GM21423 (cell line): Measurements from ENCODE around the gene SASH1.

Experiments used
- ATAC-seq: cut with Tn5 transposase; IDR thresholded peaks from one replicate; pipeline ENCODE4 v1.9.1; 2021; ENCODE audit warnings: mild to moderate bottlenecking, moderate library complexity; ENCODE audit not compliant: unreplicated experiment

SASH1 gene

DNA sequence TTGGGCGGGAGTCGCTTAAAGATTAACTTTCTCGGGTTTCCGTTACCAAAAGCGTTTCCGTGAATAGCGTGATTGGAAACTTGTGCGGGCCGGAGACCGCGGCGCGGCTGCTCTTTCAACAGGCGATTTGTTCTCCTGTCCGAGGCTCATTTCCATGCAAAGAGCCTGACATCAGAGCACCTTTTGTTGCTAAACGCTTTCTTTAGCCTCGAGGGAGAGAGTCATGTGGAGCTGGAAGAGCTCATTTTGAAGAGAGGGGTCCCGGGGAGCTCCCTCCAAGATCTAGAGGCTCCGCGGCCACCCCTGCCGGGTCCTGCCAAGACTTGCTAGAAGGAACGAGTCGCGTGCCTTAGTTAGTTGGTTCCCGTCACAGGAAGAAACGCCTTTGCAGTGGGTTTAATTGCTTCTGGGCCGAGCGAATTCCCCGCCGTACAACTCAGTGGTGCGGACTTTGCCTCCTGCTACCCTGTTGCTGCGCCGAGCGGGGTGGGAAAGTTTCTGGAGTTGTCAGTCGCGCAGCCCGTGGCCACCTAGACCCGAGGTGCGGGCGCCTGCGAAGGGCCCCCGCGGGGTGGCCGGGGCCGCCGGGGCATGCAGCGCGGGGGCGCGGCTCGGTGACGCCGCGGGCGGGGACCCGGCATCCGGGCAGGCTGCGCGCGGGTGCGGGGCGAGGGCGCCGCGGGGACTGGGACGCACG lies at the start of gene SASH1:
Gene SASH1 (plus strand): TSS at position 489 of the 697 bp plus-strand sequence. CDS start 230 bp downstream, outside the sequence.
- peak; percentile 77 for ATAC-seq

DNA sequence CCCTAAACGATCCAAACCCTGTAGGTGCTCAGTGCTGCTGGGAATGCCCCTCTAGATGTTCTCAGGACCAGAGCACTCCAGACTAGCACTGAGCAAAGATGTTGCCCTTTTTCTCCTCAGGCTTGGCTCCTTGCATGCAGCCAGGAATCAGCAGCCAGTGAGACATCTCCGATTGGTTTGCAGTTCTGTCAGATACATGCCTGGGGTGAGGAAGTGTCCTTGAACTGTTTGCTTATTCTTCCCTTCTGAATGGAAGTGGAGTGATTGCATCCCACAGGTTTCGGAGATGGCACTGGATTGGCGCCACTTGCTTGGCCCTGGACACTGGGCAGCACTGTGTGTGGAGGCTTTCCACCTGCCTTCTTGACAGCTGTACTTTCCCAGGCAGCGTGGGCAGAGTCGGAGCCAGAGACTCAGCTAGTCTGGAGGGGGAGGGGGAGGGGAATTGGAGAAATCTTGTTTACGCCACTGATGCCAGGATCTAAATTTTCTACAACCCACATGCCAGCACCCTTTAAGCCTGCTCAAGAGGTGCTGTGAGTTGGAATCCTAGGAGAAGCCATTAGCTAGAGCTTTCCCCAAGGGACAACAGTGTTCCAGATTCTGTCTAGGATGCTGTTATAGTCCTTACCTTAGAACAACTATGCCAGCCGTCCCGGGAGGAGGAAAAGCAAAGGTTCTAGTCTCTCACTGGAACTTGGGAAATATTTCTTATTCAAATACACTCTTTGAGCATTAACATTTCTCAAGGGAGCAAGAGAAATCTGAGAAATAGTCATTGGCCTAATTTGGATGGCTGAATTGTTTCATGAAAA lies 49.2 kb upstream of the SASH1 start:
- no peak for ATAC-seq

DNA sequence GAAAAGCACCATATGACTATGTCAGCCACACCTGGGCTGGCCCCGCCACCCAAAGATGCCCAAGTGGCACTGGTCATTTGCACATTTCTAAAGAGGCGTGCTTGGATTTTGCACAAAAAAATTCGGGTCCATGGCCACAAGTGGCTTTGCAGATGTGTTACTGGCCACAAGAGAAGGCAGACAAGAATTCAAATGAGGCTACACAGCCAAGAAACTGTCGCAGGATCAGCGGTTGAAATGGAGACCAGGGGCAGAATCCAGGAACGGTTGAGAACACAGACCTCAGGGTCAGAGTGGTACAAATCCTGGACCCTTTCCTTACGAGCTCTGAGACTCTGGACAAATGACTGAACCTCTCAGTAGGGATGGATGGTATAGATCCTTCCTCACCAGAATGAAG lies 48.6 kb upstream of the SASH1 start:
- no peak for ATAC-seq

DNA sequence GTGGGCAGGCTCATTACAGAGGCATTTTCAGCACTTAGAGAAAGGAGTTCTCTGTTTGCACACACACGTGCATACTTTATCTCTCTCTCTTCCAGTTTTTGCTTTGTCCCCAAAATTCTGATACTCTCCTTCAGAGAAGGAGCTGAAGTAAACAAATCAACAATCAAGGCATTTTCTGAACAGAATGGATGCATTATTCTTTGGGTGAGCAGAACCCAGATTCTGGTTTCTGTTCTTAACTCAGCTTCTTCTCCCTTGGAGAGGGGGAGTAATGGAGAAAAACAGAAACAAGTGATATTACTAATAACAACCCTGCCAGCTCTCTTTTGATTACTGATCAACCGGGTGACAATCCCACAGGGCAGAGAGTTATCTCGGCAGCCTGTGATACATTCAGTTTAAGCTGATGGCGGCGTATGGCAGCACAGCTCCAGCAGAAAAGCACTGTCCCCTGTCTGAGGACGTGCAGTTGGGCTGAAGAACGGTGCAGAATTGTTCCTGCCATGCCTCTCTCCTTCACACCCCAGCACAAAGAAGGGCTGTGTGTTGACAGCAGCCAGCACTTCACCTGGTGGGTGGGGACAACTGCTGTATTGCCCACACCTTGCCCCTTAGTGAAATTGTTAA lies 47.3 kb upstream of the SASH1 start:
- ATAC-seq = no peak

DNA sequence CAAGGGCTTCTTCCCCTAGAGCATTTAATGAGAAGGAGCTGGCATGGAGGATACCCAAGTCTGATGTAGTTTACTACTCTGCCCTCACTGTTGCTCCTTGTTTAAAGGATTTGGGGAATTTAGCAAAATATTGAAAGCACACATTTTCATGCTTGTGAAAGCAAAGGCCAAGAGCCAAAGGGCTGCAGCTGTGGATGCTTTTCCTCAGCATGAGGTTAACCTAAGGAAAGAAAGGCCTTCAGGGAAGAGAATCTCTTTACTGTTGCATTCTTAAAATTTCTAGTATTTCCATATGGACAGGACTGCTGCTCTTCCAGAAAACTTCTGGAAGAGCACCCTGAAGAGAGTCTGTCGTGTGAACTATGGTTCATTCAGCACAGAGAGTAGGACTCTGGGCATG lies 45.9 kb upstream of the SASH1 start:
- ATAC-seq = no peak

DNA sequence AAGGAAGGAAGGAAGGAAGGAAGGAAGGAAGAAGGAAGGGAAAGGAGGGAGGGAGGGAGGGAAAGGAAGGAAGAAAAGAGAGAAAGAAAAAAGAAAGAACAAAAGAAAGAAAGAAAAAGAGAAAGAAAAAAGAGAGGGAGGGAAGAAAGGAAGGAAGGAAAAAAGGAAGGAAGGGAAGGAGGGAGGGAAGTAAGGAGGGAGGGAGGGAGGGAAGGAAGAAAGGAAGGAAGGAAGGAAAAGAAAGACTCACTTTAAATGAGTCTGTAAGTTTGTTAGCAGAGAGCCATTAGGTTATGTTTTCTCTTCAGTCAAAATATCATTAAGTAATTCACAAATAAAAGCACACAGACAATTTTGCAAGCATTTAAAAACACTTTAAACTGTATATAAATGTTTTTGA lies 44.0 kb upstream of the SASH1 start:
- ATAC-seq = no peak

DNA sequence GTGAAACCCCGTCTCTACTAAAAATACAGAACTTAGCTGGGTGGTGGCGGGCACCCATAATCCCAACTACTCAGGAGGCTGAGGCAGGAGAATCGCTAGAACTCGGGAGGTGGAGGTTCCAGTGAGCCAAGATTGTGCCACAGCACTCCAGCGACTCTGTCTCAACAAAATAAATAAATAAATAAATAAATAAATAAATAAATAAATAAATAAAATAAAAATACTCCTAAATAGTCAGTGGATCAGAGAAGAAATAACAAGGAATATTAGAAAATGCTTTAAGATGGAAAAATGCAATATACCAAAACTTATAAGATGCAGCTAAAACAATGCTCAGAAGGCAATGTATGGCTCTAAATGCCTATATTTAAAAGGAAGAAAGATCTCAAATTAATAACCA lies 39.0 kb upstream of the SASH1 start:
- ATAC-seq = no peak

DNA sequence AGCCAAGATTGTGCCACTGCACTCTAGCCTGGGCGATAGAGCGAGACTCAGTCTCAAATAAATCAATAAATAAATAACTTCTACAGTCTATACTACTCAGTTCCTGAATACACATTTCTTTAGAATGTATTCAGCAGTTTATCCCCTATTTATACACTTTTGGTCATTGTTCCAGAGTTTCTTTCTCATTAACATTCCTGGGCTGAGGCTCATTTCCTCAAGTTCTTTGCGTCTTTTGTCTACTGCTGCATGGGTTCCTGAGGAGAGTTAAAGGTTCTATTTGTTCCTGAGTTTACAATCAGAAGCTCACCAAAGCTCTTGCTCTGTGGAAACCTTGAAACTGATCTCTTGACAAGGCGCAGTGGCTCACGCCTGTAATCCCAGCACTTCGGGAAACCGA lies 37.7 kb upstream of the SASH1 start:
- ATAC-seq = no peak

DNA sequence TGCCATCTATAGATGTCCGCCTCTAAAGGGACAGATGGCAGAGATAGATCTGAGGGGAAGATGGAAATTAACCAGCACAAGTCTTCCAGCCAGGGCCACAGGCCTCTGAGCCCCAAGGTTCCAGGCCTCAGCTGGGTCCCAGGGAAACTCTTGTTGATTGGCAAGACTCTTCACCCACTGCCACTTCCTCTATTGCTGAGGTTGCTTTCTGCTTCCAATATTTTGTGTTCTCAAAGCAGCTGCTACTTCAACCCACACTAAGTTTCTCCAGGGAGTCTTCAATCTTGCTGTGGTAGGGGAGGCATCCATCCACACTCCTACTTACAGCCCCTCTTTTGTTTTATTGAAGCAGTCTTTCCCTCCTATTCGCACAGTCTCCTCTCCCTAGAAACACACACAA lies 36.4 kb upstream of the SASH1 start:
- no peak for ATAC-seq

DNA sequence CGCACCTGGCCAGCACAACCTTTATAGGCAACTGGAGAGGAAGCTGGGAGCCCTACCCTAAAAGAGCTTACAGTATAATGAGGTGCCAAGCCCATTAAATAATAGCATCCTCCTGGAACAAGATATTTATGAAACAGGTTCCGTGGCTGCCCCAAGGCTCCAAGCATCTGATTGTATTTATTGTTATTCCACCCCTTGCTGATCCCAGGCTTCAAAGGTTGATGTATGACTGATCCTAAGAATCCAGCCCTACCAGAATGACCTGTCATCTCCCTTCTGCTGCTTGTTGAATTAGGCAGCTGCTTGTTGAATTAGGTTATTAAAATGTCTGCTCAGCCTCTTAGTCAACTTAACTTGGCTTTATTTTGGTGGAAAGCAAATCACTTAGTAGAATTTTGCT lies 35.2 kb upstream of the SASH1 start:
- no peak for ATAC-seq

DNA sequence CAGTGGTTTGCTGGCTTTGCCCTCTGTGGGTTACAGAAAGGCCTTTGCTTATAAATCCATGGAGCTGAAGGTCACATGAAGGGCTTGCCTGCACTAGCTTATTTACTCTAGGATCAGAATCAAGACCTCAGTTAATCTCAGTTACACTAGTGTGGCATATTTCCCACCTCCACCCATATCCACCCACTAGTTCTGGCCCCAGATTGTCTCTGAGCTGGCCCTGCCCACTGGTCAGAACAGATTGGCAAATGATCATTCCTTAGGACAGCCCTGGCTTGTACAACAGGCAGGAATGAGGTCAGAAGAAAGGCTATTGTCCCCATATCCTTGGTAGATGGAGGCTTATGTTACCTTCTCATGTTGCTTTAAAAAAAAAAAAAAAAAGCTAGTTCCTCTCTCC lies 33.3 kb upstream of the SASH1 start:
- no peak for ATAC-seq

DNA sequence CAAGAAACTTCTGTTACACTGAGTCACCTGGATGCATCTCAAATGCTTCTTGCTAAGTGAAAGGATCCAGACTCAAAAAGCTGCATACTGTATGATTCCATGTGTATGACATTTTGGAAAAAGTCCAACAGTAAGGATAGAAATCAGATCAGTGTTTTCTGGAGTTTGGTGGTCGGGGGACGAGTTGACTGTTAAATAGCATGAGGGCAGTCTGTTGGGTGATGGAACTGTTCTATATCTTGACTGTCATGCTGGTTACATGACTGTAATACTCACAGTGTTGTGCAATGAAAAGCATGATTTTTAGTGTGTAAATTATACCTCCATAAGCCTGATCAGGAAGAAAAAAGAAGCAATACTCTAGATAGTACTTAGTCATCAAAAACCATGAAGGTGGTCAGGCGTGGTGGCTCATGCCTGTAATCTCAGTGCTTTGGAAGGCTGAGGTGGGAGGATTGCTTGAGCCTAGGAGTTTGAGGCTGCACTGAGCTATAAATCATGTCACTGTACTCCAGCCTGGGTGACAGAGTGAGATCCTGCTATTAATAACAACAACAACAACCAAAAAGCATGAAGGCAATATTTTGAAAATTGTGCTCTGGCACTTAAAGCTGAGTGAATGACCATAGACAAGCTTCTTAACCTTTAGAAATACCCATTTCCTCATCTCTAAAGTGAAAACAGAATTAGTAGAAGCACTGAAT lies 30.5 kb upstream of the SASH1 start:
- ATAC-seq = no peak

DNA sequence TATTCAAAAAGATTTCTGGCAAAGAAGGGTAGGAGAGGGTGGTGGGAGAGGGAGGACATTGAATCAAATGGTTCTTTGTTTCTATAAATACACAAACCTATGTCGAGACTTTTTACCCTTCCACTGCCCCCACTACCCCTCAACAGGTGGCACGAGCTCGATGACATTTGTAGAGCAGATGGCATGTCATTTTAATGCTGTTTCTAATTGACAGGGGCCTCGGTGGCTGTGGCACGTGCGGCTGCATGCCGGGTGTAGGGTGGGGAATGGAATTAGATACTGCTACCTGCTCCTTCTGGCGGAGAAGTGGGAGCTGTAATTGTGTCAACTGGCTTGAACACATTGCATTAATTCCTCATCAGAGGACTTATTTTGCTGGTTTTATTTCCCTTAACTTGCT lies 29.1 kb upstream of the SASH1 start:
- ATAC-seq = no peak

DNA sequence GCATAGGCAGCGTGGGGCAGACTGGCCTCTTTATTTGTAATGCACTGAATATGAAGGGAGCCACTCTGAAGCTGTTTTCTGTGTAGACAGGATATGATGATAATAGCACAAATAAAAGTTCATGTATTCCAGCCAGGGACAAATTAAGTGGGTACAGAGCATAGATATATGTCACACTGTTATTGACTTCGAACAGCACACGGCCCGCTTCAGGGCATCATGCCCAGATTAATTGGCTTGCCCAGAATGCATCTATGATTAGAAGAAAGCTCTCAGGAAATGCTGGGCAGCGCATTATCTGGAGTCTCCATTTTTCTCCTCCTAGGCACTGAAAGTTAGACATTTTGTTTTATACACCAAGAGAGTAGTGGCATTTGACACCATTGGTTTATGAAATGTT lies 26.3 kb upstream of the SASH1 start:
- no peak for ATAC-seq

DNA sequence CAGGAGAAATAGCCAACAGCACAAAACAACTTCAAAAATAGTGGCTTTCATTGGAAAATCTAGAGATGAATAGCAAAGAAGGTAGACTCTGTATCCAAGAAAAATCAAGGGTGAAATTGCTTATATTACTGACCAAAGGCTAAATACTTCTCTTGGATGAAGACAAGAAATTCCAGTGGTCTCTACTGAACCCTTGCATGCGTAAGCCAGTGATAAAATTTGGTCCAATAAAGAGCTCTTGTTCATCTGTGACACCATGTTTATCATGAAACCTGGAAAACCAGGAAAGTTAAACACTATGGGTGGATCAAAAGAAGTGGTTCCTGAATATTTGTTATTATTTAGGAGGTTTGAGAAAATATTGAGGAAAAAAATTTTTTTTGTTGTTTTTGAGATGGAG lies 25.6 kb upstream of the SASH1 start:
- no peak for ATAC-seq

DNA sequence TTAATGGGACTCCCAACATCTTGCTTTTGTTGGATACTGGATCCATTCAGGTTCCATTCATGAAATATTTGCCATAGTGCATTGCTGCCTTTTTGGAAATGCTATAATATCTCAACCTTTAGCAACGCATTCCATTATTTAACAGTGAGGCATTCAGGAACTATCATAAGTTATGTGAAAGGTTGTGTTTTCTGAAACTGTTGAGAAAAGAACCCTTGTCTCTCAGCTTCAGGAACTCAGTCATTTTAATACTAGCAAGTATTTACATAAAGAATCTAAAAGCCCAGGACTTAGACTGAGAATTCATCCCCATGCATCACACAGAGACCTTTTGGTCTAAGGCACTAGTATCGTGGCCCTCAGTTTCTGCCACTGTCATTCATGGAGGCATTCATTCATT lies 24.9 kb upstream of the SASH1 start:
- ATAC-seq = no peak

DNA sequence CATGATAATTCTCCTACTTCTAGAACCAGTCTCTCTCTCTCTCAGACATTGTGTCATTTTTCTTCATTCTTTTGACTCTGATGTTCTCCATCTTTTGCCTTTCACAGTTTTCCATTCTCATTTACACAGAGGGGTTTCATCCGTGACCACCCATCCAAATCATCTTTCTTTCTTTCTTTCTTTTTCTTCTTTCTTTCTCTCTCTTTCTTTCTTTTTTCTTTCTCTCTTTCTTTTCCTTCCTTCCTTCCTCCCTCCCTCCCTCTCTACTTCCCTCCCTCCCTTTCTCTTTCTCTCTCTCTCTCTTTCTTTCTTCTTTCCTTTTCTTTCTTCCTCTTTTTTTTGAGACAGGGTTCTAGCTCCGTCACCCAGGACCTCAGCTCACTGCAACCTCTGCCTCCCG lies 19.9 kb upstream of the SASH1 start:
- no peak for ATAC-seq

DNA sequence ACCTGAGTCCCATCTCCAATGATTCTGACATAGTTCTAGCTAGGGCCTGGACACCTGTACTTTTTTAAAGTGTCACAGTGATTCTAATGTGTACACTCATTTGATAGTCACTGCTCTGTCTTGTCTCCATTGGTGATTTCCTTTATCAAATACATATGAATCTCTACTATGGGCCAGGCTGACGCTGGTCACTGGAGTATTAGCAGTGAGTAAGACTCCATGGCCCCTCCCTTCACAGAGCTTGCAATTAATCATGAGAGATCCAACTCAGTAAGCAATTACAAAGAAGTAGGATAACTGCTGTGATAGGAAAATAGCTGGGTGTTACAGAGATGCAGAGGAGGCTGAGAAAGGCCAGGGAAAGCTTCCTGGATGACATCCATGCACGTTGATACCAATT lies 19.3 kb upstream of the SASH1 start:
- no peak for ATAC-seq

DNA sequence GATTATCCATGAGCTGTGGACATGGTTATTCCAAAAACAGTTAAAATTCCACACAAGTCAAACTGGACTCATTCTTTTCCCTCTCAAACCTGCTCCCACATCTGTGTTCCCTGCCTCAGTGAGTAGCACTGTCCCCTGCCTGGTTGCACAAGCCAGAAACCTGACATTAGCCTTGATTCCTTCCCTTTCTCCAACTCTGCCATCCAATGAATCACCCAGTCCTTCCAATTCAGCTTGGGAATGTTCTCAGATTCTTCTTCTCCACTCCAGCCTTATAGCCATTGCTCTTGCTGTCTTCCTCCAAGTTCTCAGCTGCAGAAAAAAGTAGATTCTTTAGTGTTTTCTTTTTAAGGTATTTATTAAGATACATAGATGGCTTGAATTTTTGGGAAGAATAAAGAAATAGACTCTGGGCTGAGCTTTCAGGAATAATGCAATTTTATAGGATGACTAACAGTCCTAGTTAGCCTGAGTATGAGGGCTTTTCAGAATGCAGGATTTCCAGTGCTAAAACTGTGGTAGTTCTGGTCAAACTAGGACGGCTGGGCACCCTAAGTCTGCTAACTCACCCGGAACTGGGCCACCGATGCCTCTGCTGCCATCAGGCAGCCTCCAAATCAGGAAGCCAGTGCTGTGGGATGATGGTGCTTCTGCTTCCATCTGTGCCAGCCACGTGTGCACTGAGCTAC lies 18.2 kb upstream of the SASH1 start:
- ATAC-seq = no peak

DNA sequence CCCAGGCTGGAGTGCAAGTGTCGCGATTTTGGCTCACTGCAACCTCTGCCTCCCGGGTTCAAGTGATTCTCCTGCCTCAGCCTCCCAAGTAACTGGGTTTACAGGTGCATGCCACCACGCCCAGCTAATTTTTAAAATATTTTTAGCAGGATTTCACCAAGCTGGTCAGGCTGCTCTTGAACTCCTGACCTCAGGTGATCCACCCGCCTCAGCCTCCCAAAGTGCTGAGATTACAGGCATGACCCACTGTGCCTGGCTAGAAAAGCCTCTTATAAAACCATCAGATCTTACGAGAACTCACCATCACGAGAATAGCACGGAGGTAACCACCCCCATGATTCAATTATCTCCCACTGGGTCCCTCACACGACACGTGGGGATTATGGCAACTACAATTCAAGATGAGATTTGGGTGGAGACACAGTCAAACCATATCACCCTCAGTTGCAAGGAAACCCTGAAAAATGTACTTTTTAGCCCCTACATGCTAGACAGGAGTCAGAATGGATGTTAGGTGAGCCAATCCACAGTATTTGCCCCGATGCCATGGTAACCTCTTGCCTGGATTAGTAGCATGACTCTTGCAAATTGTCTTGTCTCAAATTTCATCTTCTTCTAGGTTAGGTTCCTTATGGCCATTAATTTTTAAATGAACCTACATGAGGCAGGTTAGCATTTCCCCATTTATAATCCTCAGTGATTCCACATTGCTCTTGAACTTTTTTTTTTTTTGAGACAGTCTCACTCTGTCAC lies 17.1 kb upstream of the SASH1 start:
- no peak for ATAC-seq
